Coronary artery (tissue), 2 donors: ENCODE results near the gene FILIP1L.
A peak's percentile ranks its signal among the peaks of the same experiment; 100 is the strongest.

ENCODE experiments used
- DNase-seq: peaks from one replicate; pipeline ENCODE4 v3.0.0-alpha.2; 2017; ENCODE audit warnings: low spot score
- H3K27ac ChIP-seq, 2 donors: fragments of 200-600 bp; sonication (generic); one replicate each; pipeline ENCODE4 v1.5.1; 2016 to 2019
- H3K4me3 ChIP-seq: fragments of 200-600 bp; sonication (generic); 2 replicates; pipeline ENCODE4 v1.5.1; 2016; ENCODE audit warnings: mild to moderate bottlenecking, moderate library complexity
- CTCF ChIP-seq: fragments of 200-600 bp; sonication (generic); IDR thresholded peaks from one replicate; pipeline ENCODE4 v1.5.1; 2019; ENCODE audit warnings: antibody characterized with exemption

The FILIP1L gene

GRCh38 chr3:99852851-99853250 lies 261.4 kb downstream of the FILIP1L start:
- no peak overlapping the region for H3K27ac ChIP-seq
- DNase-seq = no peak
- no peak overlapping the region for H3K4me3 ChIP-seq
- no peak for TF ChIP-seq CTCF

GRCh38 chr3:99851955-99852354 lies 262.3 kb downstream of the FILIP1L start:
- DNase-seq = no peak
- no peak for TF ChIP-seq CTCF
- Histone ChIP-seq H3K4me3 (no peak overlapping the region), H3K27ac (peak overlapping the region in 1 of 2 donors; percentile 34)

GRCh38 chr3:99850608-99851007 lies 263.7 kb downstream of the FILIP1L start:
- no peak for TF ChIP-seq CTCF
- DNase-seq = no peak
- Histone ChIP-seq H3K27ac (no peak overlapping the region), H3K4me3 (no peak overlapping the region)

GRCh38 chr3:99848433-99848832 lies 265.9 kb downstream of the FILIP1L start:
- Histone ChIP-seq H3K27ac (peak overlapping the region; percentile 53 to 71), H3K4me3 (peak overlapping the region; percentile 45)
- no peak for TF ChIP-seq CTCF
- DNase-seq = no peak

GRCh38 chr3:99846477-99847160 lies 267.7 kb downstream of the FILIP1L start:
- TF ChIP-seq CTCF = no peak
- peak overlapping the region; percentile 80 to 94 for H3K27ac ChIP-seq
- no peak for DNase-seq

GRCh38 chr3:99845999-99846398 lies 268.3 kb downstream of the FILIP1L start:
- no peak for TF ChIP-seq CTCF
- DNase-seq = no peak
- no peak overlapping the region for H3K4me3 ChIP-seq
- peak overlapping the region; percentile 80 to 94 for H3K27ac ChIP-seq

More at GRCh38 chr3:99846477-99847160, 267.7 kb downstream of the FILIP1L start:
- H3K4me3 ChIP-seq = peak overlapping the region; percentile 32

- TF ChIP-seq CTCF = no peak
- Histone ChIP-seq H3K27ac (peak overlapping the region; percentile 80 to 94), H3K4me3 (peak overlapping the region; percentile 32)
- DNase-seq = no peak
These were observed 269.0 kb downstream of the FILIP1L start for GRCh38 chr3:99845331-99845730.
